Peyer's patch (tissue), 4 donors: ENCODE results near the gene SLC1A2. TPM values are rescaled to one million over a fixed set of nuclear protein-coding genes. Genes with fewer than 3 reads are reported as not detected.

ENCODE experiments used
- DNase-seq, 3 donors: peaks; one replicate each; pipeline ENCODE4 v3.0.0-alpha.2; 2017 to 2019
- H3K27ac ChIP-seq, 4 donors: fragments of 200-600 bp; sonication (generic); one replicate each; pipeline ENCODE4 v1.5.1; 2016 to 2019
- H3K27me3 ChIP-seq, 2 donors: fragments of 200-600 bp; sonication (generic); one replicate each; pipeline ENCODE4 v1.5.1; 2019
- H3K36me3 ChIP-seq, 3 donors: fragments of 200-600 bp; sonication (generic); one replicate each; pipeline ENCODE4 v1.5.1; 2016 to 2019
- H3K4me1 ChIP-seq, 4 donors: fragments of 200-600 bp; sonication (generic); one replicate each; pipeline ENCODE4 v1.5.1; 2016 to 2019
- H3K4me3 ChIP-seq, 4 donors: fragments of 200-600 bp; sonication (generic); 1 replicate in 3 of 4; 2 replicates in 1 of 4; pipeline ENCODE4 v1.5.1; 2016 to 2019; ENCODE audit warnings: mild to moderate bottlenecking in 1 of 4
- H3K9me3 ChIP-seq, 4 donors: fragments of 200-600 bp; sonication (generic); one replicate each; pipeline ENCODE4 v1.5.1; 2016 to 2019; ENCODE audit warnings: mild to moderate bottlenecking in 1 of 4
- POLR2A ChIP-seq, 2 donors: fragments of 450-650 bp; IDR thresholded peaks; one replicate each; pipeline ENCODE4 v1.5.1; 2017; ENCODE audit warnings: antibody characterized with exemption in 2 of 2, mild to moderate bottlenecking in 2 of 2, moderate library complexity in 2 of 2
- total RNA-seq, 4 donors: library from RNA; depleted of rRNA; stranded (reverse); fragments of >200 nt; gene quantifications; one replicate each; pipeline ENCODE4 v1.1.0, GENCODE V29; 2016
- TF ChIP-seq, protein P1 (sequence below), 6 experiments: fragments of 450-650 bp in 4 of 6; fragments of 200-600 bp in 2 of 6; sonication (generic) in 1 of 6; IDR thresholded peaks; one replicate each; pipeline ENCODE4 v1.5.1; 2017 to 2019; ENCODE audit warnings: antibody characterized with exemption in 6 of 6, mild to moderate bottlenecking in 3 of 6, moderate library complexity in 1 of 6

The SLC1A2 gene
- total RNA-seq, 4 donors from 2014 or later = 0.38 to 1.1 TPM; not detected in 2

DNA sequence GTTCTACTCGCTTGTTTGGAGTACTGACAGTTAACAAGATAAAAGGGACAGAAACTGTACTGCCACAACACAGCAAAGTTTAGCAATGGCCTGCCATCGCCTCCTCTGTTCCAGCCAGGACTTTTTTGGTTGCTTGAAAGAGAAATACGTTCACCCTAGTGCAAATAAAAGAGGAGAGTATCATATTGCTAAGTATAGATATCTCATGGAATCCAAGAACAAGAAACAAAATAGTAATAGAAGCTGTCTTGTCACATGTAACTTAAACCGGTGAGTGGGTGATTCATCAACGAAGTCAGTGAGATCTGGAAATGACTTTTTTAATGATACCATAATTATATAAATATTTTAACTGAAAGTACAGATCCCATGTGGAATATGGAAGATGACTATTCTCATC is 35.4 kb downstream of the SLC1A2 start:
- H3K27me3 ChIP-seq = no peaks in the 10 kb centered on the region
- H3K27ac ChIP-seq = no peak overlapping the region
- TF ChIP-seq POLR2A (IDR thresholded peaks at IDR 0.05) = no peak
- TF ChIP-seq, protein P1, sequence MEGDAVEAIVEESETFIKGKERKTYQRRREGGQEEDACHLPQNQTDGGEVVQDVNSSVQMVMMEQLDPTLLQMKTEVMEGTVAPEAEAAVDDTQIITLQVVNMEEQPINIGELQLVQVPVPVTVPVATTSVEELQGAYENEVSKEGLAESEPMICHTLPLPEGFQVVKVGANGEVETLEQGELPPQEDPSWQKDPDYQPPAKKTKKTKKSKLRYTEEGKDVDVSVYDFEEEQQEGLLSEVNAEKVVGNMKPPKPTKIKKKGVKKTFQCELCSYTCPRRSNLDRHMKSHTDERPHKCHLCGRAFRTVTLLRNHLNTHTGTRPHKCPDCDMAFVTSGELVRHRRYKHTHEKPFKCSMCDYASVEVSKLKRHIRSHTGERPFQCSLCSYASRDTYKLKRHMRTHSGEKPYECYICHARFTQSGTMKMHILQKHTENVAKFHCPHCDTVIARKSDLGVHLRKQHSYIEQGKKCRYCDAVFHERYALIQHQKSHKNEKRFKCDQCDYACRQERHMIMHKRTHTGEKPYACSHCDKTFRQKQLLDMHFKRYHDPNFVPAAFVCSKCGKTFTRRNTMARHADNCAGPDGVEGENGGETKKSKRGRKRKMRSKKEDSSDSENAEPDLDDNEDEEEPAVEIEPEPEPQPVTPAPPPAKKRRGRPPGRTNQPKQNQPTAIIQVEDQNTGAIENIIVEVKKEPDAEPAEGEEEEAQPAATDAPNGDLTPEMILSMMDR (IDR thresholded peaks at IDR 0.05) = no peak
- H3K4me3 ChIP-seq = no peak overlapping the region
- no peaks in the 10 kb centered on the region for H3K4me1 ChIP-seq
- no peak for DNase-seq
- H3K9me3 ChIP-seq = no peaks in the 10 kb centered on the region
- H3K36me3 ChIP-seq = no peaks in the 10 kb centered on the region

DNA sequence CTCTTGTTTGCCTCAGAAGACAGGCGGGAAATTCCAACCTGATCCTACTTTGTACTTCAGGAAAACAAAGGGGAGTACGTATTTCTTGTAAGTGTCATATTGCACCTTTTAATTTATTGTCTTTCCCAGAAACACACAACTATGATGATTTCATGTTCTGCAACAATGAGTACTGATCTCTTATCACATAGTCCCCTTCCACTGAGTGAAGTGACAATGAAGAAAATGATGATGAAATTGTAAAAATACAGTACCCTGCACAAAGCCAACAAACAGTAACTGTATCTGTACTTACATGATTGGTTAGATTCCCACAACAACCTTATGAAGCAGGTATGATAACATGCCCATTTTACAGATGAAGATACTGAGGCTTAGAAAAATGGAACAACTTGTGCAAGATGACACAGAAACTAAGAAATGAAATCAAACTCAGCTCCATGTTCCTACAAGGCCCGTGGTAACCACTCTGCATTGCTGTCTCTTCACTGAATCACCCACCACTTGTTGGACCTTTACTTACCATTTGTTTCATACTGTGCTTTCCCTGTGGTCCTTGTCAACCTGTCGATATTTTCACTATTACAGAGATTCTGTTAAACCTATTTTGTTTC is 37.5 kb downstream of the SLC1A2 start:
- H3K36me3 ChIP-seq = no peaks in the 10 kb centered on the region
- no peak for DNase-seq
- no peaks in the 10 kb centered on the region for H3K27me3 ChIP-seq

DNA sequence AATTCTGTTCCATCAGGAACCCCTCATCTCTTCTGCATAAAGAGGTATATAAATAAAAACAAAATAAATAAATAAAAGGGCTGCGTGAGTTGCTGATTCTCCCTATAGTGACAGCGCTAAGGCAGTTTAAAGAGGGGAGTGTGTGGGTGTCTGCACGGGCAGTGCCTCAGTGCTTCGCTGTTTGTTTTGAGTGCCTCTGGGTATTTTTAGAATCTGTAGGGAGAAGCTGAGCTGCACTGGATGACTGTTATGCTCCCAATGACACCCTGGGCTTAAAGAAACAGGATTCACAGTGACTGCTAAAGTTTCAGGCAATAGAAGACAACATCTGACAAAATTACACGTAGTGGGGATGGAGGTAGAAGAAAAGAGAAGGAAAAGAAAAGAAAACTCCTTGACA is 38.8 kb downstream of the SLC1A2 start:
- DNase-seq = no peak
- Histone ChIP-seq H3K27me3 (no peaks in the 10 kb centered on the region), H3K4me1 (no peaks in the 10 kb centered on the region), H3K36me3 (no peaks in the 10 kb centered on the region), H3K27ac (no peak overlapping the region), H3K9me3 (no peaks in the 10 kb centered on the region), H3K4me3 (no peak overlapping the region)
- no peak for TF ChIP-seq POLR2A (IDR thresholded peaks at IDR 0.05)
- TF ChIP-seq, protein P1 (IDR thresholded peaks at IDR 0.05) = no peak

More for the DNA sequence above, 37.5 kb downstream of the SLC1A2 start:
- no peak for TF ChIP-seq POLR2A (IDR thresholded peaks at IDR 0.05)
- TF ChIP-seq, protein P1 (IDR thresholded peaks at IDR 0.05) = no peak
- no peak overlapping the region for H3K27ac ChIP-seq
- no peak overlapping the region for H3K4me3 ChIP-seq
- H3K4me1 ChIP-seq = no peaks in the 10 kb centered on the region
- no peaks in the 10 kb centered on the region for H3K9me3 ChIP-seq

- TF ChIP-seq, protein P1 (IDR thresholded peaks at IDR 0.05) = no peak
- TF ChIP-seq POLR2A (IDR thresholded peaks at IDR 0.05) = no peak
- DNase-seq = no peak
- Histone ChIP-seq H3K36me3 (no peaks in the 10 kb centered on the region), H3K4me3 (no peak overlapping the region), H3K9me3 (no peaks in the 10 kb centered on the region), H3K27ac (no peak overlapping the region), H3K4me1 (no peaks in the 10 kb centered on the region), H3K27me3 (no peaks in the 10 kb centered on the region)
These were observed 42.1 kb downstream of the SLC1A2 start for GRCh38 chr11:35377262-35377661.

- no peak for TF ChIP-seq POLR2A (IDR thresholded peaks at IDR 0.05)
- TF ChIP-seq, protein P1 (IDR thresholded peaks at IDR 0.05) = no peak
- Histone ChIP-seq H3K27ac (no peak overlapping the region), H3K4me3 (no peak overlapping the region), H3K4me1 (no peaks in the 10 kb centered on the region), H3K27me3 (no peaks in the 10 kb centered on the region), H3K36me3 (no peaks in the 10 kb centered on the region), H3K9me3 (no peaks in the 10 kb centered on the region)
- DNase-seq = no peak
These were observed 42.7 kb downstream of the SLC1A2 start for GRCh38 chr11:35376613-35377012.

DNA sequence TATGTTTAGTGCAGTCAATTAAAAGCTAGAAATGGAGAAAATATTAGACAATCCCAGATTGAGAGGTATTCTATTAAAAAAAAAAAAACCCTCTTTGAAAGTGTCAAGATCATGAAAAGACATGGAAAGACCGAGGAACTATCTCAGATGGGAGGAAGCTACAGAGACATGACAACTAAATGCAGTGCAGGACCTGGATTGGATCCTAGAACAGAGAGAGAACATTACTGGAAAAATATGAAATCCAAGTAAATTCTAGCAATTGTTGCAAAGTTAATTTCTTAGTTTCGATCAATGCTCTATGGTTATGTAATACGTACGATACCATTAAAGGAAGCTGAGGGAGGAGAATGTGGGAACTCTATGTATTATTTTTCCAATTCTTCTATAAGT is 43.2 kb downstream of the SLC1A2 start:
- Histone ChIP-seq H3K27me3 (no peaks in the 10 kb centered on the region), H3K36me3 (no peaks in the 10 kb centered on the region), H3K9me3 (no peaks in the 10 kb centered on the region), H3K4me3 (no peak overlapping the region), H3K4me1 (no peaks in the 10 kb centered on the region), H3K27ac (no peak overlapping the region)
- TF ChIP-seq, protein P1 (IDR thresholded peaks at IDR 0.05) = no peak
- no peak for TF ChIP-seq POLR2A (IDR thresholded peaks at IDR 0.05)
- DNase-seq = no peak
